Measurements from ENCODE around the gene GALNT4.

GALNT4 gene

GRCh38 chr12:89513544-89513943 is 11.1 kb downstream of the GALNT4 start:
- Histone ChIP-seq H3K4me3 (ENCODE audit: low read length in 2 of 2) (no peak overlapping the region), H3K9ac (ENCODE audit: low read length in 2 of 2) (no peak overlapping the region), H3K27ac (ENCODE audit: low read length) (no peak overlapping the region), H3K27me3 (ENCODE audit: control insufficient read depth in 1 of 2, insufficient read depth in 2 of 2, low read length in 2 of 2) (no peaks in the 10 kb centered on the region), H3K4me1 (ENCODE audit: control insufficient read depth, insufficient read depth, low read length) (no peaks in the 10 kb centered on the region), H3K36me3 (ENCODE audit: control insufficient read depth in 2 of 2, insufficient read depth in 2 of 2, low read length in 2 of 2) (no peaks in the 10 kb centered on the region), H3K9me3 (ENCODE audit: control insufficient read depth in 2 of 2, low read length in 2 of 2) (no peaks in the 10 kb centered on the region)

GRCh38 chr12:89507015-89507824 is 17.4 kb downstream of the GALNT4 start:
- Histone ChIP-seq H3K36me3 (ENCODE audit: control insufficient read depth in 2 of 2, insufficient read depth in 2 of 2, low read length in 2 of 2) (no peaks in the 10 kb centered on the region), H3K4me3 (ENCODE audit: low read length in 2 of 2) (no peak overlapping the region), H3K4me1 (ENCODE audit: control insufficient read depth, insufficient read depth, low read length) (no peaks in the 10 kb centered on the region), H3K9me3 (ENCODE audit: control insufficient read depth in 2 of 2, low read length in 2 of 2) (no peaks in the 10 kb centered on the region), H3K27me3 (ENCODE audit: control insufficient read depth in 1 of 2, insufficient read depth in 2 of 2, low read length in 2 of 2) (no peaks in the 10 kb centered on the region), H3K9ac (ENCODE audit: low read length in 2 of 2) (no peak overlapping the region), H3K27ac (ENCODE audit: low read length) (no peak overlapping the region)

- Histone ChIP-seq H3K9ac (ENCODE audit: low read length in 2 of 2) (no peak overlapping the region), H3K27ac (ENCODE audit: low read length) (no peak overlapping the region), H3K27me3 (ENCODE audit: control insufficient read depth in 1 of 2, insufficient read depth in 2 of 2, low read length in 2 of 2) (no peaks in the 10 kb centered on the region), H3K4me3 (ENCODE audit: low read length in 2 of 2) (no peak overlapping the region), H3K4me1 (ENCODE audit: control insufficient read depth, insufficient read depth, low read length) (no peaks in the 10 kb centered on the region), H3K36me3 (ENCODE audit: control insufficient read depth in 2 of 2, insufficient read depth in 2 of 2, low read length in 2 of 2) (no peaks in the 10 kb centered on the region), H3K9me3 (ENCODE audit: control insufficient read depth in 2 of 2, low read length in 2 of 2) (no peaks in the 10 kb centered on the region)
These were observed 18.5 kb downstream of the GALNT4 start for GRCh38 chr12:89506050-89506449.

GRCh38 chr12:89504560-89505346 is 19.8 kb downstream of the GALNT4 start:
- H3K4me1 ChIP-seq (ENCODE audit: control insufficient read depth, insufficient read depth, low read length): no peaks in the 10 kb centered on the region

GRCh38 chr12:89501793-89502192 is 22.8 kb downstream of the GALNT4 start:
- no peaks in the 10 kb centered on the region for H3K9me3 ChIP-seq (ENCODE audit: control insufficient read depth in 2 of 2, low read length in 2 of 2)
- H3K9ac ChIP-seq (ENCODE audit: low read length in 2 of 2): no peak overlapping the region
- no peak overlapping the region for H3K4me3 ChIP-seq (ENCODE audit: low read length in 2 of 2)
- no peaks in the 10 kb centered on the region for H3K27me3 ChIP-seq (ENCODE audit: control insufficient read depth in 1 of 2, insufficient read depth in 2 of 2, low read length in 2 of 2)
- no peak overlapping the region for H3K27ac ChIP-seq (ENCODE audit: low read length)
- H3K36me3 ChIP-seq (ENCODE audit: control insufficient read depth in 2 of 2, insufficient read depth in 2 of 2, low read length in 2 of 2): no peaks in the 10 kb centered on the region
- no peaks in the 10 kb centered on the region for H3K4me1 ChIP-seq (ENCODE audit: control insufficient read depth, insufficient read depth, low read length)

More at GRCh38 chr12:89504560-89505346, 19.8 kb downstream of the GALNT4 start:
- no peak overlapping the region for H3K4me3 ChIP-seq (ENCODE audit: low read length in 2 of 2)
- no peak overlapping the region for H3K27ac ChIP-seq (ENCODE audit: low read length)
- no peak overlapping the region for H3K9ac ChIP-seq (ENCODE audit: low read length in 2 of 2)
- no peaks in the 10 kb centered on the region for H3K9me3 ChIP-seq (ENCODE audit: control insufficient read depth in 2 of 2, low read length in 2 of 2)
- no peaks in the 10 kb centered on the region for H3K36me3 ChIP-seq (ENCODE audit: control insufficient read depth in 2 of 2, insufficient read depth in 2 of 2, low read length in 2 of 2)
- no peaks in the 10 kb centered on the region for H3K27me3 ChIP-seq (ENCODE audit: control insufficient read depth in 1 of 2, insufficient read depth in 2 of 2, low read length in 2 of 2)

GRCh38 chr12:89499857-89500256 is 24.7 kb downstream of the GALNT4 start:
- no peak overlapping the region for H3K27ac ChIP-seq (ENCODE audit: low read length)
- no peaks in the 10 kb centered on the region for H3K27me3 ChIP-seq (ENCODE audit: control insufficient read depth in 1 of 2, insufficient read depth in 2 of 2, low read length in 2 of 2)
- H3K9me3 ChIP-seq (ENCODE audit: control insufficient read depth in 2 of 2, low read length in 2 of 2): no peaks in the 10 kb centered on the region
- no peak overlapping the region for H3K4me3 ChIP-seq (ENCODE audit: low read length in 2 of 2)
- H3K9ac ChIP-seq (ENCODE audit: low read length in 2 of 2): no peak overlapping the region
- H3K4me1 ChIP-seq (ENCODE audit: control insufficient read depth, insufficient read depth, low read length): no peaks in the 10 kb centered on the region
- H3K36me3 ChIP-seq (ENCODE audit: control insufficient read depth in 2 of 2, insufficient read depth in 2 of 2, low read length in 2 of 2): no peaks in the 10 kb centered on the region

GRCh38 chr12:89497467-89497866 is 27.1 kb downstream of the GALNT4 start:
- Histone ChIP-seq H3K27ac (ENCODE audit: low read length) (no peak overlapping the region), H3K9ac (ENCODE audit: low read length in 2 of 2) (no peak overlapping the region), H3K4me3 (ENCODE audit: low read length in 2 of 2) (no peak overlapping the region)

GRCh38 chr12:89497005-89497404 is 27.6 kb downstream of the GALNT4 start:
- H3K4me1 ChIP-seq (ENCODE audit: control insufficient read depth, insufficient read depth, low read length): no peaks in the 10 kb centered on the region
- no peaks in the 10 kb centered on the region for H3K9me3 ChIP-seq (ENCODE audit: control insufficient read depth in 2 of 2, low read length in 2 of 2)
- no peak overlapping the region for H3K27ac ChIP-seq (ENCODE audit: low read length)
- H3K27me3 ChIP-seq (ENCODE audit: control insufficient read depth in 1 of 2, insufficient read depth in 2 of 2, low read length in 2 of 2): no peaks in the 10 kb centered on the region
- H3K36me3 ChIP-seq (ENCODE audit: control insufficient read depth in 2 of 2, insufficient read depth in 2 of 2, low read length in 2 of 2): no peaks in the 10 kb centered on the region
- no peak overlapping the region for H3K9ac ChIP-seq (ENCODE audit: low read length in 2 of 2)
- no peak overlapping the region for H3K4me3 ChIP-seq (ENCODE audit: low read length in 2 of 2)

More at GRCh38 chr12:89497467-89497866, 27.1 kb downstream of the GALNT4 start:
- Histone ChIP-seq H3K27me3 (ENCODE audit: control insufficient read depth in 1 of 2, insufficient read depth in 2 of 2, low read length in 2 of 2) (no peaks in the 10 kb centered on the region), H3K4me1 (ENCODE audit: control insufficient read depth, insufficient read depth, low read length) (no peaks in the 10 kb centered on the region), H3K36me3 (ENCODE audit: control insufficient read depth in 2 of 2, insufficient read depth in 2 of 2, low read length in 2 of 2) (no peaks in the 10 kb centered on the region), H3K9me3 (ENCODE audit: control insufficient read depth in 2 of 2, low read length in 2 of 2) (no peaks in the 10 kb centered on the region)

GRCh38 chr12:89494411-89495231 is 30.0 kb downstream of the GALNT4 start:
- no peaks in the 10 kb centered on the region for H3K9me3 ChIP-seq (ENCODE audit: control insufficient read depth in 2 of 2, low read length in 2 of 2)
- H3K27ac ChIP-seq (ENCODE audit: low read length): no peak overlapping the region

GRCh38 chr12:89493670-89494302 is 30.8 kb downstream of the GALNT4 start:
- no peaks in the 10 kb centered on the region for H3K9me3 ChIP-seq (ENCODE audit: control insufficient read depth in 2 of 2, low read length in 2 of 2)
- H3K4me3 ChIP-seq (ENCODE audit: low read length in 2 of 2): no peak overlapping the region
- no peaks in the 10 kb centered on the region for H3K27me3 ChIP-seq (ENCODE audit: control insufficient read depth in 1 of 2, insufficient read depth in 2 of 2, low read length in 2 of 2)
- no peak overlapping the region for H3K9ac ChIP-seq (ENCODE audit: low read length in 2 of 2)
- H3K4me1 ChIP-seq (ENCODE audit: control insufficient read depth, insufficient read depth, low read length): no peaks in the 10 kb centered on the region
- H3K36me3 ChIP-seq (ENCODE audit: control insufficient read depth in 2 of 2, insufficient read depth in 2 of 2, low read length in 2 of 2): peaks cover 2 to 9% of the 10 kb centered on the region in 2 donors
- H3K27ac ChIP-seq (ENCODE audit: low read length): no peak overlapping the region

More at GRCh38 chr12:89494411-89495231, 30.0 kb downstream of the GALNT4 start:
- no peak overlapping the region for H3K9ac ChIP-seq (ENCODE audit: low read length in 2 of 2)
- no peak overlapping the region for H3K4me3 ChIP-seq (ENCODE audit: low read length in 2 of 2)
- H3K4me1 ChIP-seq (ENCODE audit: control insufficient read depth, insufficient read depth, low read length): no peaks in the 10 kb centered on the region
- H3K36me3 ChIP-seq (ENCODE audit: control insufficient read depth in 2 of 2, insufficient read depth in 2 of 2, low read length in 2 of 2): peaks cover 2 to 4% of the 10 kb centered on the region in 2 donors
- H3K27me3 ChIP-seq (ENCODE audit: control insufficient read depth in 1 of 2, insufficient read depth in 2 of 2, low read length in 2 of 2): no peaks in the 10 kb centered on the region
